Ecto neural progenitor cell (in vitro differentiated cells): Measurements from ENCODE around the gene ZNF296.

Source experiments
- DNase-seq: peaks from one replicate; pipeline ENCODE4 v3.0.0-alpha.2; 2018; ENCODE audit warnings: low spot score

The ZNF296 gene

GRCh38 chr19:45059258-45059965 lies 16.9 kb downstream of the ZNF296 start:
- peak; percentile 91 for DNase-seq

GRCh38 chr19:45058622-45059159 lies 17.6 kb downstream of the ZNF296 start:
- no peak for DNase-seq

- DNase-seq = no peak
Observed at GRCh38 chr19:45057444-45057843, 18.8 kb downstream of the ZNF296 start.

GRCh38 chr19:45056831-45057230 lies 19.4 kb downstream of the ZNF296 start:
- DNase-seq = no peak

GRCh38 chr19:45051929-45052579 lies 24.2 kb downstream of the ZNF296 start:
- no peak for DNase-seq

GRCh38 chr19:45050036-45050435 lies 26.2 kb downstream of the ZNF296 start:
- DNase-seq = no peak

GRCh38 chr19:45049073-45049736 lies 27.1 kb downstream of the ZNF296 start:
- no peak for DNase-seq

- DNase-seq = no peak
Observed at GRCh38 chr19:45047188-45047797, 29.0 kb downstream of the ZNF296 start.

GRCh38 chr19:45046355-45046754 lies 29.9 kb downstream of the ZNF296 start:
- DNase-seq = no peak

GRCh38 chr19:45045671-45046353 lies 30.5 kb downstream of the ZNF296 start:
- DNase-seq = no peak

GRCh38 chr19:45041125-45041524 lies 35.2 kb downstream of the ZNF296 start:
- DNase-seq = no peak

- no peak for DNase-seq
Observed at GRCh38 chr19:45040059-45040771, 36.1 kb downstream of the ZNF296 start.

- peak; percentile 90 for DNase-seq
Observed at GRCh38 chr19:45038931-45039893, 37.1 kb downstream of the ZNF296 start, which contains the start of gene CLASRP. Gene CLASRP, plus strand, starts transcription at chr19:45039045. Its CDS starts 1,168 bp downstream, at chr19:45040213.

- no peak for DNase-seq
Observed at GRCh38 chr19:45037393-45038169, 38.7 kb downstream of the ZNF296 start.

GRCh38 chr19:45035755-45036154 lies 40.5 kb downstream of the ZNF296 start:
- no peak for DNase-seq

- no peak for DNase-seq
Observed at GRCh38 chr19:45032421-45032820, 43.9 kb downstream of the ZNF296 start.

- no peak for DNase-seq
Observed at GRCh38 chr19:45030825-45031224, 45.5 kb downstream of the ZNF296 start.

GRCh38 chr19:45027371-45027770 lies 48.9 kb downstream of the ZNF296 start:
- no peak for DNase-seq

- no peak for DNase-seq
Observed at GRCh38 chr19:45025264-45025663, 51.0 kb downstream of the ZNF296 start.
